Activated CD8-positive, alpha-beta memory T cell treated with anti-CD3 and anti-CD28 coated beads, Interleukin-2, amount 10 ng/mL, durations not matched to agents 7 days and 5 days (primary cell): ENCODE measurements around the gene PPP6R1. TPM values are rescaled to one million over a fixed set of nuclear protein-coding genes. Genes with fewer than 3 reads are reported as not detected.

Experiments used
- ATAC-seq: fragments of 150-1000 bp; cut with Tn5 transposase; one replicate; pipeline ENCODE4 v1.10.0; 2021; ENCODE audit warnings: moderate library complexity
- CTCF ChIA-PET: fragments of 350-600 bp; sonication (Branson Sonifier 250); formaldehyde crosslinking; loops from one replicate; lab custom pipeline; 2021; ENCODE audit warnings: antibody characterized with exemption; lab: Charles Lee
- DNase-seq: peaks from one replicate; pipeline ENCODE4 v3.0.0-alpha.2; 2020
- H3K27ac Mint-ChIP-seq: one replicate; pipeline ENCODE4 v1.8.0; 2021; ENCODE audit warnings: mild to moderate bottlenecking, mixed read lengths
- H3K27me3 Mint-ChIP-seq: one replicate; pipeline ENCODE4 v1.8.0; 2021; ENCODE audit warnings: mixed read lengths
- H3K36me3 Mint-ChIP-seq: one replicate; pipeline ENCODE4 v1.8.0; 2021; ENCODE audit warnings: mild to moderate bottlenecking, mixed read lengths
- H3K4me1 Mint-ChIP-seq: one replicate; pipeline ENCODE4 v1.8.0; 2021; ENCODE audit warnings: mixed read lengths
- H3K4me3 Mint-ChIP-seq: one replicate; pipeline ENCODE4 v1.8.0; 2021; ENCODE audit warnings: mild to moderate bottlenecking, moderate library complexity, mixed read lengths
- H3K9me3 Mint-ChIP-seq: one replicate; pipeline ENCODE4 v1.8.0; 2022; ENCODE audit warnings: low read depth, mixed read lengths
- total RNA-seq, 2 experiments: library from RNA; stranded (reverse); gene quantifications; one replicate each; pipeline ENCODE4 v1.2.3, GENCODE V29; 2021

Gene PPP6R1
- total RNA-seq, 2 experiments from 2014 or later: 263 to 291 TPM

DNA sequence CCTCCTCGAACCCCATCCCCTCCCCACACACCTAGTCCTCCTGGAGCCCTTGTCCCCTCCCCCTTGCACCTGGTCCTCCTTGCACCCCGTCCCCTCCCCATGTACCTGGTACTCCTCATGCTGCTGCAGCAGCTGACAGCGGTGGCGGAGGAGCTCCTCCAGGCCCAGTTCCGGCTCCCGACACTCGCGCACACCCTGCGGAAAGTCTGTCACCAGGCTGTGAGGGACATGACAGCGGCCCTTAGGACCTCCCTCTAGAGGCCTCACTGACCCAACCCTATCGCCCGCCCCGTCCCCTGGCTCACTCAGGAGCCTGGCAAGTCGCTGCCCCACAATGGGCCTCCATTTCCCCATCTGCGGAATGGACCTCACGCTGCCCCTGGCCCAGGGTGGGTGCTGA, 6.4 kb upstream of the PPP6R1 start:
- CTCF ChIA-PET: interaction anchor here (1.6 kb wide), 1 partner anchor 37 kb away, joined by 6 read pairs; no protein-coding TSS in a partner anchor

DNA sequence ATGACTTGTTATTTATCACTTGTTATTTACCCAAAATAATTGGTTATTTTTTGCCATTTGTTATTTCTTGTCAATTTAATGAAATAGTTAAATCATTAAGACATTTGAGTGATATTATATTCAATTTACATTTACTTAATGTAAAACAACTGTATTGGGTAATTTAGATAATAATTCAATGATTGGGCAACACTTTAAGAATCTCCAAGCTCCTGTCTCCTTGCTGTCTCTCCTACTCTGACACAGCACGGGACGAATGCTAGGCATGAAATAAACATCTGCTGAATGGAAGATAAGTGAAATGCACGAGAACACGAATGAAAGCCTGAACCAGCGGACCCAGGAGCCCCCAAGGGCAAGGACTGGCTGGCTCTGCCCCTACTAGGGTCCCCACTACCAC, 5.7 kb upstream of the PPP6R1 start:
- CTCF ChIA-PET: no interaction called here
- peaks cover 22% of the 10 kb centered on the region for H3K36me3 Mint-ChIP-seq
- H3K27me3 Mint-ChIP-seq: no peaks in the 10 kb centered on the region
- ATAC-seq (no peak), DNase-seq (no peak)
- H3K4me1 Mint-ChIP-seq: peaks cover 13% of the 10 kb centered on the region
- H3K27ac Mint-ChIP-seq: no peak overlapping the region
- no peak overlapping the region for H3K4me3 Mint-ChIP-seq
- H3K9me3 Mint-ChIP-seq: peaks cover 10% of the 10 kb centered on the region

More for the DNA sequence above, 6.4 kb upstream of the PPP6R1 start:
- ATAC-seq (no peak), DNase-seq (no peak)
- H3K9me3 Mint-ChIP-seq: peaks cover 10% of the 10 kb centered on the region
- H3K36me3 Mint-ChIP-seq: peaks cover 22% of the 10 kb centered on the region
- H3K27ac Mint-ChIP-seq: no peak overlapping the region
- peaks cover 17% of the 10 kb centered on the region for H3K4me1 Mint-ChIP-seq
- H3K27me3 Mint-ChIP-seq: no peaks in the 10 kb centered on the region
- H3K4me3 Mint-ChIP-seq: no peak overlapping the region

DNA sequence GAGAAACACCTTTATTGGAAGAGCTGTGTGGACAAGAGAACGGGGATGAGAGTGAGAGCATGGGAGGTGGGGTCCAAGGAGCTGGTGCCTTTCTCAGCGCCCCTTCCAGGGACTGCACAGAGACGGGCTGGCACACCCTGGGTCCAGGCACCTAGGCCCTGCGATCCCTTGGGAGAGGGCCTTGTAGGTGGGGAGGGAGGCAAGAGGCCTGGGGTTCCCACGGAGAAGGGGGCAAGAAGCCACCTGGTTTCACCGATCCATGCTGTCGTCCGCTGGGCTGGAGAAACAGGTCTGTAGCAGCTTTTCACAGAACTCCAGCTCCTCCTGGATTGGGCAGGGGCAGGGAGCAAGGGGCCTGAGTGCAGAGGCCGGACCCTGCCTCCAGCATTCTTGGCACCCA, 3.5 kb upstream of the PPP6R1 start:
- H3K27ac Mint-ChIP-seq: peak overlapping the region; percentile 50
- CTCF ChIA-PET: interaction anchor here (1.2 to 3.7 kb wide), 2 partner anchors 12 to 40 kb away, joined by 3 to 16 read pairs; no protein-coding TSS in a partner anchor
- H3K9me3 Mint-ChIP-seq: peaks cover 8% of the 10 kb centered on the region
- peaks cover 12% of the 10 kb centered on the region for H3K4me1 Mint-ChIP-seq
- ATAC-seq (no peak), DNase-seq (no peak)
- peaks cover 19% of the 10 kb centered on the region for H3K36me3 Mint-ChIP-seq
- no peak overlapping the region for H3K4me3 Mint-ChIP-seq
- H3K27me3 Mint-ChIP-seq: no peaks in the 10 kb centered on the region

DNA sequence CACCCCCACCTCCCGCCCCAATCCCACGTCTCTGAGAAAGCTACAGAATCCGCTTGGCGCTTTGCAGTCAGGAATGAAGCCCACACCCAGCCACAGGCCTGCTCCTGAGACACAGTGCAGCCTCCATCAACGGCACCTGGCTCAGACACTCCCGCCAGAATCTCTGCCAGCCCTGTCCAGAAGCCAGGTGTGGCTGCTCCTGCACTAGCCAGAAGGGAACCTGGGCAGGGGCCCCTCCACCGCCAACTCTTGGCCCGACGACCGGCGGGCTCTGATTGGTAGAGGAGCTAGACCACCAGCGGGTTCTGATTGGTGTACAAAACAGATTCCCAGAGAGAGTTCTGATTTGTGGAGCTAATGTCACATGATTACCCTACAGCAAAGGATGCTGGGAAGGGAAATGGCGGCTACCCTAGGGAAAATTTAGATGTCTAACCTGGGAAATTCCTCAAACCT, 2.9 kb upstream of the PPP6R1 start:
- Mint-ChIP-seq H3K36me3 (peaks cover 22% of the 10 kb centered on the region), H3K4me3 (no peak overlapping the region), H3K27ac (no peak overlapping the region), H3K27me3 (no peaks in the 10 kb centered on the region), H3K4me1 (peaks cover 17% of the 10 kb centered on the region), H3K9me3 (peaks cover 6% of the 10 kb centered on the region)
- ATAC-seq (no peak), DNase-seq (no peak)
- CTCF ChIA-PET: interaction anchor here (1.2 to 3.7 kb wide), 2 partner anchors 11 to 40 kb away, joined by 3 to 16 read pairs; no protein-coding TSS in a partner anchor

DNA sequence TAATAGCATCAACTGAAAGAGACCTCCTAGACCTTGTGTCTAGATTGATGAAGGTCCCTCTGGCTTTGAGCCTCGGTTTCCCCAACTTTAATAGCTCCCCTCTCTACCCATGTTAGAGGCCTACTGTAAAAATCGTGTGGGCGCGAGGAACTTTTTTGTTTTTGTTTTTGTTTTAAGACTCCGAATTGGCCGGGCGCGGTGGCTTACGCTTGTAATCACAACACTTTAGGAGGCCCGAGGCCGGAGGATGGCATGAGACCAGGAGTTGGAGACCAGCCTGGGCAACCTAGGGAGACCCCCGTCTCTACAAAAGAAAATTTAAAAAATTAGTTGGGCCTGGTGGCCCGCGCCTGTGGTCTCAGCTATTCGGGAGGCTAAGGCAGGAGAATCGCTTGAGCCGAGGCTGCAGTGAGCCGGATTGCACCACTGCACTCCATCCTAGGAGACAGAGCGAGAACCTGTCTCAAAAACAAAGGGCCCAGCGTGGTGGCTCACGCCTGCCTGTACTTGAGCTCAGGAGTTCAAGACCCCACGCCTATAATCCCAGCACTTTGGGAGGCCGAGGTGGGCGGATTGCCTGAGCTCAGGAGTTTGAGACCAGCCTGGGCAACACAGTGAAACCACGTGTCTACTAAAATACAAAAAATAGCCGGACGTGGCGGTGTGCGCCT, 858 bp upstream of the PPP6R1 start:
- Mint-ChIP-seq H3K9me3 (no peaks in the 10 kb centered on the region), H3K36me3 (peaks cover 35% of the 10 kb centered on the region), H3K4me3 (peak overlapping the region; percentile 91), H3K4me1 (peaks cover 25% of the 10 kb centered on the region), H3K27ac (peak overlapping the region; percentile 99), H3K27me3 (no peaks in the 10 kb centered on the region)
- CTCF ChIA-PET: interaction anchor here (0.8 to 3.7 kb wide), 13 partner anchors 17 to 372 kb away, joined by 3 to 16 read pairs (median 3); partner anchors contain the start of genes HSPBP1, KMT5C, PPP1R12C and TMEM238
- DNase-seq (no peak), ATAC-seq (no peak)

DNA sequence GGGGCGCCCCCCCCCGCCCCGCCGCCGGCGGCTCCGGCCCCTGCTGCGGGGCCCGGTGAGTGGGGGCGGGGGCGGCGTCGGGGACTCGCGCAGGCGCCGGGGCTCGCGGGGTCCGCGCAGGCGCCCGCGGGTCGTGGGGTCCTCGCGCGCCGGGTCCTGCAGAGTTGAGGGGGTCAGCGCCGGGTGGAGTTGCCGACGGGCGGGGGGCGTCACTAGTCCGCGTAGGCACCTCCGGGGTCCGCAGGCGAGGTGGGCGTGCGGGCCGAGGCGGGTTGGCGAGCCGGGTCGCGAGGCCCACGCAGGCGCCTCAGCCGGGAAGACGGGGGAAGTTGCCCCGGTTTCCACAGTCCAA, 365 bp downstream of the PPP6R1 start:
- Mint-ChIP-seq H3K4me1 (peaks cover 33% of the 10 kb centered on the region), H3K27me3 (no peaks in the 10 kb centered on the region), H3K36me3 (peaks cover 45% of the 10 kb centered on the region), H3K9me3 (no peaks in the 10 kb centered on the region), H3K27ac (peak overlapping the region; percentile 99), H3K4me3 (peak overlapping the region; percentile 99)
- CTCF ChIA-PET: interaction anchor here (1.0 to 2.0 kb wide), 8 partner anchors 18 to 245 kb away, joined by 3 to 7 read pairs (median 3); partner anchors contain the start of genes KMT5C and PPP1R12C
- DNase-seq (no peak), ATAC-seq (peak; percentile 18)

DNA sequence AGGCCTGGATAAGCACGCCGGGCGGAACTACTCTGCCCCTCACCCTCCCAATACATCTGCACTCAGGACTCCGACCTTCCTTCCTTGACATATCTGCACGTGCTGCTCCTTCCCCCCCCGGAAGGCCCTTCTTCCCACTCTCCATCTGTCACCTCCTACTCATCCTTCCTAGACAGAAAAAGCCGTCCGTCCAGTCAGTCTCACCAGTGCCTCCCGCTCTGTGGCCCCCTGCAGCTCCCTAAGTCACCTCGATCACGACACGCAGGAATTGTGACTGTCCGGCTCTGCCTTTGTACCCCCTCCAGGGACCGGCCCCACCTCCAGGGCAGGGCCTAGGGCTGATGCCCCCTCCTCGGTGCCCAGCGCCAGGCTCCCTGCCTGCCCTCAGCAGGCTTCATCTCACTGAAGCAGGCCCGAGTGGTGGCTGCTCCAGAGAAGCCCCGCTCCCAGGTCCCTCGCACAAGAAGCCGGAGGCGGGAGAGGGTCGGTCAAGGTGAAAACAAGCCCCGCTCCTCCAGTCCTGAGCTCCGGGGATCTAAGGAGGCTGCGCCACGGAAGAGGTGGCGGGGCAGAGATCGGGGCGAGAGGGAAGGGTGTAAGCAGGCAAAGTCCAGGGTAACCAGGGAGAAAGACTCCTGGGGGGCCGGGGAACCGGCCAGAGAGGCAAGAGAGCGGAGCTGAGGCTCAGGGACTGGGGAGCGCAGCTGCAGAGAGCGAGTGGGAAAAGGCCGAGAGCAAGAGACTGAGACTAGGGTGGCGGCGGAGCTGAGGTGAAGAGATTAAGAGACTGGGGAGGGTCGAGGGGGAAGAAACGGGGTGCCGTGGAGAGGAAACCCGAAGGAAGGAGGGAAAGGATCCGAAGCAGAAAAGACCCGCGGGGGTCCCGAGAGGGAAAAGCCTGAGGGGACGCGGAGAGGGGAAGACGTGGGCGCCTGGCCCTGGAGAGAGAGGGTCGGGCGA, 1.1 kb downstream of the PPP6R1 start:
- ATAC-seq: no peak
- H3K4me1 Mint-ChIP-seq: peaks cover 40% of the 10 kb centered on the region
- CTCF ChIA-PET: interaction anchor here (0.8 to 4.7 kb wide), 8 partner anchors 20 to 375 kb away, joined by 3 to 30 read pairs (median 4); partner anchors contain the start of genes PPP1R12C and TMEM238
- H3K4me3 Mint-ChIP-seq: peak overlapping the region; percentile 99
- peaks cover 44% of the 10 kb centered on the region for H3K36me3 Mint-ChIP-seq
- H3K9me3 Mint-ChIP-seq: no peaks in the 10 kb centered on the region
- H3K27ac Mint-ChIP-seq: peak overlapping the region; percentile 100
- H3K27me3 Mint-ChIP-seq: no peaks in the 10 kb centered on the region
- peak; percentile 59 for DNase-seq

DNA sequence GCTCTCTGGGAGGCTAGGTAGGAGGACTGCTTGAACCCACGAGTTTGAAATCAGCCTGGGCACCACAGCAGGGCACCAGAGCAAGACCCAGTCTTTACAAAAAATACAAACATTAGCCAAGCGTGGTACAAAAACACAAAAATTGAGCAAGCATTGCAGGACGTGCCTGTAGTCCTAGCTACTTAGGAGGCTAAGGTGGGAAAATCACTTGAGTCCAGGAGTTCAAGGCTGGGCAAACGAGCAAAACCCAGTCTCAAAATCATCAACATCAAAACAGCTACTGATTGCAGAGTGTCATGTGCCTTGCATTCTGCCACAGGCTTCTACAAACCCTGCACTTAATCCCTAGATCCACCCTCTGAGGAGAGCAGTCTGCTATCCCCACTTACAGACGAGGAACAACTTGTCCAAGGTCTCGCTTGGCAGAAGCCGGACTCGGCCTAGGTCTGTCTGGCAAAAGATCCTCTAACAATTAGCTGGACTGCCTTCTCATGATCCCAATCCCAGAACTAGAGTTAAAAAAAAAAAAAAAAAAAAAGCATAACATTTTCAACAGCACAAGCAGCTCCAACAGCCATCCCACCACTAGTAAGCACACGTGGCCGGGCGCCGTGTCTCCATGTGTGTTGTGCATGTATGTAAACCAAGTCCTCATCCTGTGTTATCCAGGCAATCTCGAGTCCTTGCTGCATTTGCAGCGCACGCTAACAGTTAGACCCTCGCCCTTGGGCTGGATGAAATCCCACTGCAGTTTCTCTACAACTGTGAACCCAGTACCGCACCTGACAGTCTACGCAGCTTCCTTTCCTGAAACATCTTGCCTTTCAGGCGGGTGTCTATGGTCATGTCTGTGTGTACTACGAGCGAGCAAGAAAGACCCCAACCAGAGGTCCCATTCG, 2.0 kb downstream of the PPP6R1 start:
- peak; percentile 48 for DNase-seq
- peak overlapping the region; percentile 100 for H3K27ac Mint-ChIP-seq
- CTCF ChIA-PET: interaction anchor here (0.9 to 4.7 kb wide), 11 partner anchors 20 to 376 kb away, joined by 3 to 30 read pairs (median 4); partner anchors contain the start of genes KMT5C, PPP1R12C and TMEM238
- no peak for ATAC-seq
- H3K4me3 Mint-ChIP-seq: peak overlapping the region; percentile 99
- peaks cover 41% of the 10 kb centered on the region for H3K36me3 Mint-ChIP-seq
- H3K4me1 Mint-ChIP-seq: peaks cover 49% of the 10 kb centered on the region
- no peaks in the 10 kb centered on the region for H3K9me3 Mint-ChIP-seq
- H3K27me3 Mint-ChIP-seq: no peaks in the 10 kb centered on the region

DNA sequence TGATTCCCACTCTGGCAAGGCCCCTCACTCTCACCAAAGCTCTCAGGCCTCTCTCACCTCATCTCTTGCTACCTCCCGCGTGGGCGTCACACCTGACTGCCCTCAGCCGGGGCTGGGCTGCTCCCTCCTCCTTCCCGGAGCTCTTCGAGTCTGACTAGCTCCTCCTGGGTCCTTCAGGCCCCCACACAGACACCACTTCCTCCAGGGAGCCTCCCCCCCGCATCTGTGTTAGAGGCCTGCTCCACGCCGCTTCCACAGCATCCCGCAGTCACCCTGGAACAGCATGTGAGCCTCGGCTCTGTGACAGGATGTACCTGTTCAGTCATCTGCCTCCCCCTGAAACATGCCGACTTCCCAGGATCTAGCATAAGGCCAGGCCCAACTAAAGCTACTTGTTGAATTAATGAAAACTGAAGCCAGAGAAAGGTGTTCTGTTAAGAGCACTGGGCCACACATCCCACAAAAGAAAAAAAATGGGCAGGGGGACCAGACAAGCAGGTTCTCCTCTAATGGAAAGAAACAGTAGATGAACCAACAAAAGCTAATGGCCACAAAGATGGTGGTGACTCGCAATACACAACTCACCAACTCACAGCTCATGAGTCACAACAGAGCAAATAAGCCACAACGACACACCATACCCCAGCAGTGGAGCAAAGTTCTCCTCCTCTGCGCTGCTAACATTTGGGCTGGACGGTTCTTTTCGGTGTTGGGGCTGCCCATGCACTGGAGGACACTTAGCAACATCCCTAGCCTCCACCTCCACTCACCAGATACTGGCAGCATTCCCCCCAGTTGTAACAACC, 3.0 kb downstream of the PPP6R1 start:
- Mint-ChIP-seq H3K36me3 (peaks cover 47% of the 10 kb centered on the region), H3K27ac (peak overlapping the region; percentile 100), H3K9me3 (no peaks in the 10 kb centered on the region), H3K4me3 (peak overlapping the region; percentile 99), H3K4me1 (peaks cover 58% of the 10 kb centered on the region), H3K27me3 (no peaks in the 10 kb centered on the region)
- CTCF ChIA-PET: interaction anchor here (1.0 to 4.7 kb wide), 14 partner anchors 15 to 377 kb away, joined by 3 to 30 read pairs (median 5); partner anchors contain the start of genes KMT5C, TMEM238 and ZNF865
- DNase-seq (peak; percentile 81), ATAC-seq (no peak)

DNA sequence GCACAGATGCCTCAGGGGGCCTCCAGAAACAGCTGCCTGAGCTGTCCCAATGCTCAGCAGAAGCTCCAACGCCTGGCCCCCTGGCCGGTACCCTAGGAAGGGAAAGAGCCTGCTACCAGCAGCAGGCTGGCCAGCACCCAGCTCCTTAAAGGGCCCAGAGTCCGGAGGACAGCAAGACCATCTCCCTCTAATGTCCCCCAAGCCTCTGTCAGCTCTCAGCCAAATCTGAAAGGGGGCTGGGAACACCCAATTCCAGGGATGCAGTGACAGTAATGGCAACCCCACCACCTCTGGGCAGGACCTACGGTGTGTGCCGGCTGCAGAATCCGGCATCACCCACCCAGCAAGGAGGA, 4.2 kb downstream of the PPP6R1 start:
- peaks cover 52% of the 10 kb centered on the region for H3K36me3 Mint-ChIP-seq
- CTCF ChIA-PET: interaction anchor here (0.7 to 4.7 kb wide), 20 partner anchors 19 to 378 kb away, joined by 3 to 30 read pairs (median 4); partner anchors contain the start of genes DNAAF3, FIZ1, HSPBP1 and ISOC2
- H3K27me3 Mint-ChIP-seq: no peaks in the 10 kb centered on the region
- no peak for ATAC-seq
- DNase-seq: no peak
- no peaks in the 10 kb centered on the region for H3K9me3 Mint-ChIP-seq
- H3K4me1 Mint-ChIP-seq: peaks cover 56% of the 10 kb centered on the region
- H3K27ac Mint-ChIP-seq: peak overlapping the region; percentile 100
- H3K4me3 Mint-ChIP-seq: peak overlapping the region; percentile 99

DNA sequence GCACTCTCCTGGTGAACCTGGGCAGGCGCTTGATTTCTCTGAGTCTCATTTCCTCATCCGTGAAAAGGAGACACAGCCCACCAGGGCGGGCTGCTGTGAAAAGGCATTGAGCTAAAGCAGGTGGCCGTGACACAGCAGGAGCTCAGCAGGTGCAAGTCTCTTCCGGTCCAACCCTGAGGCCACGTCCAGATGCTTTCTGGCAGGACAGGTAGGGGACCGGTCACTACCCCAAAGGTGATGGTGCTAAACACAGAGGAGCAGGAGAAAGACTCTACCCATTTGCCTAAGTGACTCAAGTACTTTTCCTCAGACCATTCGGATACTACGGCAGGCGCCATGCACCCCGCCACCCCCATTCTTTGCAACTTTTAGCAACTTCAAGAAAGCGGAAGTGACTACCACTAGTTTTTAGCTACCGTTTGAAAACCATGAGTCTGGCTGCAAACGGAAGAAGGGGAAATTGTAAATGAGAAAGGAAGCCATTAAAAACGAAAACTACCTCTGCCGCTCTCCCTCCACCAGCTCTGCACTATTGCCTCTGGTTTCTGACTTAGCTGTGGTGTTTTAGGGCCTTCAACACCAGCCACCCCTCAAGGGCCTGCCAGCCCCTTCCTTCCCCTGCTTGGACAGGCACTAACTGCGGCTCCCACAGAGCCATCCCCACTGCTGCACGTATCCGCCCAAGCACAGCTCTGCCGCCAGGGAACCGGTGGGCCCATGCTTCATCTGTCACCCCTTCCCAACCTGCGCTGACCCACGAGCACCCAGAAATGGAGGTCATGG, 4.8 kb downstream of the PPP6R1 start:
- CTCF ChIA-PET: interaction anchor here (0.9 to 4.7 kb wide), 19 partner anchors 18 to 379 kb away, joined by 3 to 30 read pairs (median 4); partner anchors contain the start of genes DNAAF3, FIZ1, HSPBP1 and ISOC2
- H3K36me3 Mint-ChIP-seq: peaks cover 52% of the 10 kb centered on the region

More for the DNA sequence above, 4.8 kb downstream of the PPP6R1 start:
- DNase-seq (peak; percentile 78), ATAC-seq (peak; percentile 26)
- no peaks in the 10 kb centered on the region for H3K9me3 Mint-ChIP-seq
- H3K27ac Mint-ChIP-seq: peak overlapping the region; percentile 100
- H3K4me3 Mint-ChIP-seq: peak overlapping the region; percentile 99
- H3K27me3 Mint-ChIP-seq: no peaks in the 10 kb centered on the region
- peaks cover 54% of the 10 kb centered on the region for H3K4me1 Mint-ChIP-seq
